Fibroblast of villous mesenchyme (primary cell): Measurements from ENCODE around the gene KCNQ1OT1. TPM values are rescaled to one million over a fixed set of nuclear protein-coding genes. Genes with fewer than 3 reads are reported as not detected.

Experiments
- DNase-seq: peaks from one replicate; pipeline ENCODE4 v3.0.0-alpha.2; 2010; ENCODE audit warnings: low read depth
- H3K4me3 ChIP-seq: 2 replicates; pipeline ENCODE4 v1.5.1; 2011; ENCODE audit warnings: low read depth, mild to moderate bottlenecking, low read length
- CTCF ChIP-seq: IDR thresholded peaks from 2 replicates; pipeline ENCODE4 v1.5.1; 2012; ENCODE audit warnings: low read depth, mild to moderate bottlenecking, low read length; ENCODE audit not compliant: insufficient read depth
- total RNA-seq: library from RNA; depleted of rRNA; stranded (reverse); fragments of >200 nt; gene quantifications from 2 replicates; pipeline ENCODE4 v1.2.3, GENCODE V29; 2012

The KCNQ1OT1 gene
- total RNA-seq, 1 donor: 6.0 TPM

GRCh38 chr11:2585566-2586086 is 114.2 kb downstream of the KCNQ1OT1 start:
- TF ChIP-seq CTCF: no peak
- no peak for DNase-seq
- H3K4me3 ChIP-seq: no peak overlapping the region

GRCh38 chr11:2584812-2585565 is 114.8 kb downstream of the KCNQ1OT1 start:
- H3K4me3 ChIP-seq: no peak overlapping the region
- TF ChIP-seq CTCF: no peak
- DNase-seq: no peak

DNA sequence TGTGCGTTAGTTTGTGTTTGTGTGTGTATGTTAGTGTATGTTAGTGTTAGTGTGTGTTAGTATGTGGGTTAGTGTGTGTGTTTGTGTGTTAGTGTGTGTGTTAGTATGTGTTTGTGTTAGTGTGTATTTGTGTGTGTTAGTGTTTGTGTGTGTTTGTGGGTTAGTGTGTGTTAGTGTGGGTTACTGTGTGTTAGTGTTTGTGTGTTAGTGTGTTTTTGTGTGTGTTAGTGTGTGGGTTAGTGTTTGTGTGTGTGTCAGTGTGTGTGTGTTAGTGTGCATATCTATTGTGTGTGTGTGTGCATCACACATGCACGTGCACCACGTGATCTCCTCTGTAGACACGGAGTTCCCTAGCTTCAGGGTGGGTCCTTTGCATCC is 115.4 kb downstream of the KCNQ1OT1 start:
- no peak for TF ChIP-seq CTCF
- DNase-seq: no peak
- H3K4me3 ChIP-seq: no peak overlapping the region

DNA sequence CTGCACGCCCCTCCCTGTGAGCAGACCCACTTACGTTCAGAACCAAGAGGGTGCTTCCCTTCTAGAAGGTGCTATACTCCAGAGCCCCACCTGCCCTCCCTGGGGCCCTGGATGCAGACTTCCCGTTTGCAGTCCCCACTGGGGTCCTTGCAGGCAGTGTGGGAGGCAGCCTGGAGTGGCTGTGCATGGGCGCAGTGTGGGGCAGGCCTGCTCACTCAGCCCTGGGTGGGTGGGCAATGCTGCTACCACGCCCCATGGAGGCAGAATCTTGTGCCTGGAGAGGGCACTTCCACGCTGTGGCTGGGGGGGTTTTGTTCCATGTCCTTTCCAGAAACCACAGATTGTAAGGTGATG is 116.2 kb downstream of the KCNQ1OT1 start:
- H3K4me3 ChIP-seq: no peak overlapping the region
- no peak for DNase-seq
- no peak for TF ChIP-seq CTCF

DNA sequence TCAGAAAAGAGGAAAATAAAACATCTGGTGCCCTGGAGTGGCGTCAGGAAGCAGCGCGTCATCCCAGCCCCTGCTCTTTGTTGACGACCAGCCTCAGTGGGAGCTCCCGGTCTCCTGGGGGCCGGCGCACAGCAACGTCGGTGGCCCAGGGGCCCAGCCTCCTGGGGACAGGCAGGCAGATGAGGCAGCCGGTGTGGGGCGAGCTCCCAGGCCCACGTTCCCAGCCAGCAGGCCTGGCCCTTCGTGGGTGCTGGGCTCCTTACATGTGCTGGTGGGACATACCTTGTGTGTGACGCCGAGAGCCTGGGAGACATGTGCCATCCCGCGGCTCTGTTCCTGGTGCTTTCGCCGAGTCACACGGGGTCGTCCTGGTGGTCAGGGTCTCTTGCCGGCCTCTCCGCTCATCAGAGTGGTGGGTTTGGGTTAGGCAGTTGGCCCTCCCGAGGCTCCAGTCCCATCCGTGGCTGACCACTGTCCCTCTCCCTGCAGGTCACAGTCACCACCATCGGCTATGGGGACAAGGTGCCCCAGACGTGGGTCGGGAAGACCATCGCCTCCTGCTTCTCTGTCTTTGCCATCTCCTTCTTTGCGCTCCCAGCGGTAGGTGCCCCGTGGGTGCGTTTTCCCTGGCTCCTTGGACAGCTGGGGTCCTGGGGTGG is 116.7 kb downstream of the KCNQ1OT1 start:
- no peak for TF ChIP-seq CTCF

GRCh38 chr11:2582351-2582945 is 117.3 kb downstream of the KCNQ1OT1 start:
- no peak for DNase-seq
- TF ChIP-seq CTCF: no peak
- H3K4me3 ChIP-seq: no peak overlapping the region

More for the DNA sequence above, 116.7 kb downstream of the KCNQ1OT1 start:
- DNase-seq: no peak
- no peak overlapping the region for H3K4me3 ChIP-seq
